Liver (tissue), 9 donors: ENCODE data around the gene BTN2A1. TPM values are rescaled to one million over a fixed set of nuclear protein-coding genes. Genes with fewer than 3 reads are reported as not detected.

Experiments used
- DNase-seq: peaks from one replicate; pipeline ENCODE4 v3.0.0-alpha.2; 2017; ENCODE audit warnings: low spot score
- H3K27ac ChIP-seq, 2 donors: one replicate each; pipeline ENCODE4 v1.7.0; 2013; ENCODE audit warnings: inconsistent platforms in 2 of 2, low read length in 2 of 2, control low read depth in 1 of 2, low read depth in 1 of 2, mild to moderate bottlenecking in 1 of 2
- H3K27me3 ChIP-seq, 4 donors: one replicate each; pipeline versions ENCODE4 v1.6.1 to v1.7.0; 2013; ENCODE audit warnings: low read length in 3 of 4, inconsistent platforms in 1 of 4, mild to moderate bottlenecking in 1 of 4, moderate library complexity in 1 of 4; ENCODE audit not compliant: control insufficient read depth in 4 of 4, insufficient read depth in 4 of 4
- H3K36me3 ChIP-seq, 4 donors: one replicate each; pipeline versions ENCODE4 v1.6.1 to v1.7.0; 2013; ENCODE audit warnings: low read length in 3 of 4, mild to moderate bottlenecking in 3 of 4, low read depth in 1 of 4, moderate library complexity in 1 of 4; ENCODE audit not compliant: control insufficient read depth in 4 of 4, insufficient read depth in 3 of 4
- H3K4me1 ChIP-seq, 4 donors: one replicate each; pipeline versions ENCODE4 v1.6.1 to v1.7.0; 2013; ENCODE audit warnings: low read length in 3 of 4, mild to moderate bottlenecking in 3 of 4, moderate library complexity in 1 of 4; ENCODE audit not compliant: control insufficient read depth in 4 of 4, insufficient read depth in 4 of 4
- H3K4me3 ChIP-seq, 3 donors: one replicate each; pipeline versions ENCODE4 v1.6.1 to v1.7.0; 2013; ENCODE audit warnings: low read length in 3 of 3, control low read depth in 1 of 3, low read depth in 1 of 3, mild to moderate bottlenecking in 1 of 3
- H3K9ac ChIP-seq, 2 donors: one replicate each; pipeline ENCODE4 v1.7.0; 2013; ENCODE audit warnings: low read length in 2 of 2, mild to moderate bottlenecking in 2 of 2, moderate library complexity in 2 of 2, control low read depth in 1 of 2, low read depth in 1 of 2
- H3K9me3 ChIP-seq, 4 donors: one replicate each; pipeline versions ENCODE4 v1.6.1 to v1.7.0; 2013; ENCODE audit warnings: low read length in 3 of 4; ENCODE audit not compliant: control insufficient read depth in 4 of 4
- EGR1 ChIP-seq, 2 donors: IDR thresholded peaks; 2 replicates each; pipeline ENCODE4 v1.6.1; 2016 to 2018; ENCODE audit warnings: antibody characterized with exemption in 2 of 2, low read depth in 2 of 2
- FOXA2 ChIP-seq: IDR thresholded peaks from 2 replicates; pipeline ENCODE4 v1.6.1; 2016; ENCODE audit warnings: antibody characterized with exemption
- GABPA ChIP-seq, 2 donors: IDR thresholded peaks in 1 of 2; conservative IDR thresholded peaks in 1 of 2; 2 replicates each; pipeline ENCODE4 v1.6.1; 2016; ENCODE audit warnings: antibody characterized with exemption in 2 of 2, mild to moderate bottlenecking in 1 of 2, moderate library complexity in 1 of 2
- HNF4A ChIP-seq, 2 donors: conservative IDR thresholded peaks; 2 replicates each; pipeline ENCODE4 v1.6.1; 2016; ENCODE audit warnings: antibody characterized with exemption in 2 of 2, mild to moderate bottlenecking in 2 of 2
- HNF4G ChIP-seq: IDR thresholded peaks from 2 replicates; pipeline ENCODE4 v1.6.1; 2016; ENCODE audit warnings: antibody characterized with exemption
- JUND ChIP-seq, 2 donors: IDR thresholded peaks; 2 replicates each; pipeline ENCODE4 v1.6.1; 2016; ENCODE audit warnings: antibody characterized with exemption in 2 of 2
- NR2F2 ChIP-seq: IDR thresholded peaks from 2 replicates; pipeline ENCODE4 v1.6.1; 2016; ENCODE audit warnings: antibody characterized with exemption
- RAD21 ChIP-seq, 2 donors: IDR thresholded peaks; 2 replicates each; pipeline ENCODE4 v1.6.1; 2016; ENCODE audit warnings: antibody characterized with exemption in 2 of 2, mild to moderate bottlenecking in 2 of 2
- REST ChIP-seq: IDR thresholded peaks from 2 replicates; pipeline ENCODE4 v1.6.1; 2016; ENCODE audit warnings: antibody characterized with exemption, mild to moderate bottlenecking
- RXRA ChIP-seq, 2 donors: IDR thresholded peaks; 2 replicates each; pipeline ENCODE4 v1.6.1; 2017 to 2018; ENCODE audit warnings: antibody characterized with exemption in 2 of 2, mild to moderate bottlenecking in 1 of 2
- SP1 ChIP-seq: IDR thresholded peaks from 2 replicates; pipeline ENCODE4 v1.6.1; 2018; ENCODE audit warnings: antibody characterized with exemption, mild to moderate bottlenecking
- TAF1 ChIP-seq: conservative IDR thresholded peaks from 2 replicates; pipeline ENCODE4 v1.6.1; 2016; ENCODE audit warnings: antibody characterized with exemption, mild to moderate bottlenecking
- YY1 ChIP-seq: IDR thresholded peaks from 2 replicates; pipeline ENCODE4 v1.6.1; 2016; ENCODE audit warnings: antibody characterized with exemption, mild to moderate bottlenecking
- WGBS: extraction: QIAGEN DNeasy Blood & Tissue Kit; methylation state at CpG from one replicate; pipeline ENCODE4 v1.1.7; 2013; 5-methylcytosine and 5-hydroxymethylcytosine counted together
- polyA plus RNA-seq, 2 donors: library from polyadenylated mRNA; stranded (reverse) in 1 of 2; unstranded in 1 of 2; fragments of 200-250 nt in 1 of 2; fragments of >200 nt in 1 of 2; fragmentation: Nextera tagmentation in 1 of 2; extraction: Ambion mirVana in 1 of 2; gene quantifications; one replicate each; pipeline versions ENCODE4 v1.2.1 to v1.2.3, GENCODE V29; 2013 to 2015
- total RNA-seq, 2 donors: library from RNA; depleted of rRNA; stranded (reverse); fragments of >200 nt; gene quantifications; one replicate each; pipeline ENCODE4 v1.2.3, GENCODE V29; 2014
- TF ChIP-seq, protein P1 (sequence below): fragments of 150-350 bp; IDR thresholded peaks from 2 replicates; pipeline ENCODE4 v1.5.1; 2017; ENCODE audit warnings: improper control_type of control experiment, low read depth, low read length; ENCODE audit not compliant: missing input control
- TF ChIP-seq, protein P2 (sequence below): IDR thresholded peaks from 2 replicates; pipeline ENCODE4 v1.6.1; 2016; ENCODE audit warnings: antibody characterized with exemption
- TF ChIP-seq, protein P3 (sequence below): IDR thresholded peaks from 2 replicates; pipeline ENCODE4 v1.6.1; 2016; ENCODE audit warnings: antibody characterized with exemption
- donor health status: healthy.
- donor health status: healthy.
- donor health status: healthy.
- donor health status: healthy.
- donor health status: healthy.

Gene BTN2A1
- total and polyA plus RNA-seq, 4 donors: 2.7 to 5.9 (median 5.2) TPM

DNA sequence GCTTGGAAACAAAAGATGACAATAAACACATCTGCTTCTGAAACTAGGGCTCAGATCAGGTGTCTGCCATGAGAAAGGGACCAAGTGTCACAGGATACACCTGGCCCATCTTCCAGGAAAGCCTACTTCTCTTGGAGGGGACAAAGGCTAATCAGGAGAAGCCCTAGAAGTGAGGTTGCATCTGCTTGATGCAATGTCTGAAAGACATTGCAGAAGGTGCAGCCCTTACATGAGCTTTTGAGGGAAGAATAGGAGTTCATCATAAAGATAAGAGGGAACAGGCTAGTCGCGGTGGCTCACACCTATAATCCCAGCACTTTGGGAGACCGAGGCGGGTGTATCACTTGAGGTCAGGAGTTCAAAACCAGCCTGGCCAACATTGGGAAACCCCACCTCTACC, 39.9 kb downstream of the BTN2A1 start:
- TF ChIP-seq TAF1 (no peak), RAD21 (IDR thresholded peaks at IDR 0.05) (no peak), SP1 (no peak), HNF4A (conservative IDR thresholded peaks at IDR 0.05) (no peak), YY1 (no peak), EGR1 (IDR thresholded peaks at IDR 0.05; ENCODE audit: low read depth in 2 of 2) (no peak), JUND (IDR thresholded peaks at IDR 0.05) (no peak), GABPA (IDR thresholded peaks at IDR 0.05 in 1 of 2, conservative IDR thresholded peaks at IDR 0.05 in 1 of 2) (no peak), REST (no peak), HNF4G (no peak), NR2F2 (no peak), RXRA (IDR thresholded peaks at IDR 0.05) (no peak), FOXA2 (no peak)
- TF ChIP-seq, protein P1, sequence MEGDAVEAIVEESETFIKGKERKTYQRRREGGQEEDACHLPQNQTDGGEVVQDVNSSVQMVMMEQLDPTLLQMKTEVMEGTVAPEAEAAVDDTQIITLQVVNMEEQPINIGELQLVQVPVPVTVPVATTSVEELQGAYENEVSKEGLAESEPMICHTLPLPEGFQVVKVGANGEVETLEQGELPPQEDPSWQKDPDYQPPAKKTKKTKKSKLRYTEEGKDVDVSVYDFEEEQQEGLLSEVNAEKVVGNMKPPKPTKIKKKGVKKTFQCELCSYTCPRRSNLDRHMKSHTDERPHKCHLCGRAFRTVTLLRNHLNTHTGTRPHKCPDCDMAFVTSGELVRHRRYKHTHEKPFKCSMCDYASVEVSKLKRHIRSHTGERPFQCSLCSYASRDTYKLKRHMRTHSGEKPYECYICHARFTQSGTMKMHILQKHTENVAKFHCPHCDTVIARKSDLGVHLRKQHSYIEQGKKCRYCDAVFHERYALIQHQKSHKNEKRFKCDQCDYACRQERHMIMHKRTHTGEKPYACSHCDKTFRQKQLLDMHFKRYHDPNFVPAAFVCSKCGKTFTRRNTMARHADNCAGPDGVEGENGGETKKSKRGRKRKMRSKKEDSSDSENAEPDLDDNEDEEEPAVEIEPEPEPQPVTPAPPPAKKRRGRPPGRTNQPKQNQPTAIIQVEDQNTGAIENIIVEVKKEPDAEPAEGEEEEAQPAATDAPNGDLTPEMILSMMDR: no peak
- TF ChIP-seq, protein P2, sequence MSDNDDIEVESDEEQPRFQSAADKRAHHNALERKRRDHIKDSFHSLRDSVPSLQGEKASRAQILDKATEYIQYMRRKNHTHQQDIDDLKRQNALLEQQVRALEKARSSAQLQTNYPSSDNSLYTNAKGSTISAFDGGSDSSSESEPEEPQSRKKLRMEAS: no peak
- TF ChIP-seq, protein P3, sequence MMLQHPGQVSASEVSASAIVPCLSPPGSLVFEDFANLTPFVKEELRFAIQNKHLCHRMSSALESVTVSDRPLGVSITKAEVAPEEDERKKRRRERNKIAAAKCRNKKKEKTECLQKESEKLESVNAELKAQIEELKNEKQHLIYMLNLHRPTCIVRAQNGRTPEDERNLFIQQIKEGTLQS: no peak
- DNase-seq: no peak
- Histone ChIP-seq H3K4me3 (no peak overlapping the region), H3K27me3 (peaks cover 0 to 7% (median 1%) of the 10 kb centered on the region in 4 donors), H3K9ac (no peak overlapping the region), H3K4me1 (peaks cover 0 to 7% (median 6%) of the 10 kb centered on the region in 4 donors), H3K9me3 (no peaks in the 10 kb centered on the region), H3K27ac (no peak overlapping the region), H3K36me3 (no peaks in the 10 kb centered on the region)
- 70% methylated on average over 4 of the region's 4 CpGs for WGBS

DNA sequence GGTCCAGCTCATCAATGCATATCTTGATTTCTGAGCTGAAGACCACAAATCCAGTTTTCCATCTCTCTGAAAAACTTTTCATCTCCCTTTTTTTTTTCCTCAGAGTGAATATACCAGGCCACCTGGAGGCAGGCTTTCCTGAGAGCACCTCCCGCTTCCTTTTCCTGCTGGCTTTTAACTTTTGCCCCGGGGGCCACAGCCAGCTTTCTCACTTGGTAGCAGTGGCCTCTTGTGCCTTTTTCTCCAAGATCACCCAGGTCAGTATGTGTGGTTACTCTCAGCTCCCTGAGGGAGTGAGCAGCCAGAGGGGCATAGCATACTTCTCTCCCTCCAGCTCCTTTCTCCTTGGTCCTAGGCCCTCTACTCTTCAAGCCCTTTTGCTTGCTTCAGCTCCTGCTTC, 42.3 kb downstream of the BTN2A1 start, which contains the start of gene BTN1A1:
Gene BTN1A1 (plus strand): TSS at position 202 of the 400 bp plus-strand sequence. CDS start 984 bp downstream, outside the sequence.
- no peak for TF ChIP-seq FOXA2
- H3K4me1 ChIP-seq: peaks cover 0 to 7% (median 6%) of the 10 kb centered on the region in 4 donors

More for the DNA sequence above, 42.3 kb downstream of the BTN2A1 start, which contains the start of gene BTN1A1:
- no peaks in the 10 kb centered on the region for H3K36me3 ChIP-seq
- no peak within 1 kb of the TSS for H3K9ac ChIP-seq
- WGBS: 62% methylated on average over 2 of the region's 2 CpGs
- no peak within 1 kb of the TSS for H3K27ac ChIP-seq
- H3K9me3 ChIP-seq: no peaks in the 10 kb centered on the region
- H3K27me3 ChIP-seq: peaks cover 0 to 10% (median 4%) of the 10 kb centered on the region in 4 donors
- no peak within 1 kb of the TSS for H3K4me3 ChIP-seq
- no peak for DNase-seq
